SK-N-SH treated with all-trans-retinoic acid at 6 μM for 48 hours (cell line): ENCODE measurements around the gene CDCA4.

Source experiments
- ATAC-seq: fragments of 200-7000 bp; cut with Tn5 transposase; 3 replicates; pipeline ENCODE4 v1.9.1; 2020; ENCODE audit warnings: mild to moderate bottlenecking, moderate library complexity
- ARNTL ChIP-seq: fragments of 450-650 bp; formaldehyde crosslinking; IDR thresholded peaks from 2 replicates; pipeline ENCODE4 v1.5.0; 2020; ENCODE audit warnings: low read depth, mild to moderate bottlenecking, moderate library complexity, borderline replicate concordance
- BACH2 ChIP-seq: fragments of 250-450 bp; sonication (Bioruptor Pico); IDR thresholded peaks from 2 replicates; pipeline ENCODE4 v1.9.0; 2021; ENCODE audit warnings: mild to moderate bottlenecking, borderline replicate concordance
- CSDC2 ChIP-seq: fragments of 250-450 bp; sonication (Bioruptor Pico); IDR thresholded peaks from 2 replicates; pipeline ENCODE4 v1.5.0; 2020; ENCODE audit warnings: mild to moderate bottlenecking, moderate library complexity
- ESRRG ChIP-seq: fragments of 250-450 bp; sonication (Bioruptor Pico); IDR thresholded peaks from 2 replicates; pipeline ENCODE4 v1.6.1; 2021; ENCODE audit warnings: mild to moderate bottlenecking
- GLIS3 ChIP-seq: fragments of 250-450 bp; sonication (Bioruptor Pico); IDR thresholded peaks from 2 replicates; pipeline ENCODE4 v1.5.0; 2020; ENCODE audit warnings: mild to moderate bottlenecking, moderate library complexity
- ISL1 ChIP-seq: fragments of 250-450 bp; sonication (Bioruptor Pico); IDR thresholded peaks from 2 replicates; pipeline ENCODE4 v2.1.2; 2022; ENCODE audit warnings: mild to moderate bottlenecking, moderate library complexity
- OSR1 ChIP-seq: fragments of 250-450 bp; sonication (Bioruptor Pico); IDR thresholded peaks from 2 replicates; pipeline ENCODE4 v1.8.0; 2022; ENCODE audit warnings: moderate library complexity, mild to moderate bottlenecking, inconsistent platforms
- RARB ChIP-seq: fragments of 250-450 bp; sonication (Bioruptor Pico); IDR thresholded peaks from 2 replicates; pipeline ENCODE4 v1.8.0; 2021; ENCODE audit warnings: mild to moderate bottlenecking, moderate library complexity
- TCF4 ChIP-seq: fragments of 250-450 bp; sonication (Bioruptor Pico); IDR thresholded peaks from 2 replicates; pipeline ENCODE4 v1.8.0; 2021; ENCODE audit warnings: mild to moderate bottlenecking, moderate library complexity, borderline replicate concordance
- TOX ChIP-seq: fragments of 250-450 bp; sonication (Bioruptor Pico); IDR thresholded peaks from 2 replicates; pipeline ENCODE4 v1.8.0; 2021; ENCODE audit warnings: mild to moderate bottlenecking, moderate library complexity, borderline replicate concordance
- ZC3H10 ChIP-seq: fragments of 250-450 bp; sonication (Bioruptor Pico); IDR thresholded peaks from 2 replicates; pipeline ENCODE4 v1.5.1; 2021; ENCODE audit warnings: mild to moderate bottlenecking, moderate library complexity
- ZFP3 ChIP-seq: fragments of 250-450 bp; sonication (Bioruptor Pico); IDR thresholded peaks from 2 replicates; pipeline ENCODE4 v1.5.0; 2020; ENCODE audit warnings: mild to moderate bottlenecking, moderate library complexity
- ZFP30 ChIP-seq: fragments of 450-650 bp; formaldehyde crosslinking; IDR thresholded peaks from 2 replicates; pipeline ENCODE4 v1.5.0; 2022; ENCODE audit warnings: mild to moderate bottlenecking, moderate library complexity
- ZNF565 ChIP-seq: fragments of 450-650 bp; formaldehyde crosslinking; conservative IDR thresholded peaks from 2 replicates; pipeline ENCODE4 v1.5.0; 2020; ENCODE audit warnings: low read depth, mild to moderate bottlenecking, moderate library complexity
- ZNF70 ChIP-seq: fragments of 450-650 bp; formaldehyde crosslinking; IDR thresholded peaks from 2 replicates; pipeline ENCODE4 v1.5.0; 2020; ENCODE audit warnings: mild to moderate bottlenecking, moderate library complexity
- ZNF8 ChIP-seq: fragments of 450-650 bp; formaldehyde crosslinking; IDR thresholded peaks from 2 replicates; pipeline ENCODE4 v1.5.0; 2020; ENCODE audit warnings: mild to moderate bottlenecking, moderate library complexity
- TF ChIP-seq, protein P1 (sequence below): fragments of 250-450 bp; sonication (Bioruptor Pico); IDR thresholded peaks from 2 replicates; pipeline ENCODE4 v1.8.0; 2020; ENCODE audit warnings: mild to moderate bottlenecking, moderate library complexity, borderline replicate concordance
- TF ChIP-seq, protein P2 (sequence below): fragments of 250-450 bp; sonication (Bioruptor Pico); IDR thresholded peaks from 2 replicates; pipeline ENCODE4 v1.5.1; 2021; ENCODE audit warnings: mild to moderate bottlenecking, moderate library complexity
- TF ChIP-seq, protein P3 (sequence below): fragments of 250-450 bp; sonication (Bioruptor Pico); IDR thresholded peaks from 2 replicates; pipeline ENCODE4 v1.8.0; 2021; ENCODE audit warnings: low read depth, mild to moderate bottlenecking, moderate library complexity, borderline replicate concordance
- TF ChIP-seq, protein P4 (sequence below): fragments of 250-450 bp; sonication (Bioruptor Pico); IDR thresholded peaks from 2 replicates; pipeline ENCODE4 v1.5.0; 2020; ENCODE audit warnings: mild to moderate bottlenecking, moderate library complexity

The CDCA4 gene

GRCh38 chr14:105043641-105044040 lies 22.8 kb upstream of the CDCA4 start:
- no peak for ATAC-seq
- TF ChIP-seq ISL1 (CRISPR knock-in tag) (no peak), ZNF565 (no peak), RARB (CRISPR knock-in tag) (no peak), ZFP30 (CRISPR knock-in tag) (no peak), TCF4 (CRISPR knock-in tag) (no peak), BACH2 (CRISPR knock-in tag) (no peak), ZC3H10 (CRISPR knock-in tag) (no peak), ESRRG (no peak), ZNF8 (no peak), CSDC2 (CRISPR knock-in tag) (no peak), GLIS3 (CRISPR knock-in tag) (no peak), ZNF70 (CRISPR knock-in tag) (no peak), ZFP3 (CRISPR knock-in tag) (no peak), OSR1 (CRISPR knock-in tag) (no peak), TOX (CRISPR knock-in tag) (no peak)
- TF ChIP-seq, protein P1, sequence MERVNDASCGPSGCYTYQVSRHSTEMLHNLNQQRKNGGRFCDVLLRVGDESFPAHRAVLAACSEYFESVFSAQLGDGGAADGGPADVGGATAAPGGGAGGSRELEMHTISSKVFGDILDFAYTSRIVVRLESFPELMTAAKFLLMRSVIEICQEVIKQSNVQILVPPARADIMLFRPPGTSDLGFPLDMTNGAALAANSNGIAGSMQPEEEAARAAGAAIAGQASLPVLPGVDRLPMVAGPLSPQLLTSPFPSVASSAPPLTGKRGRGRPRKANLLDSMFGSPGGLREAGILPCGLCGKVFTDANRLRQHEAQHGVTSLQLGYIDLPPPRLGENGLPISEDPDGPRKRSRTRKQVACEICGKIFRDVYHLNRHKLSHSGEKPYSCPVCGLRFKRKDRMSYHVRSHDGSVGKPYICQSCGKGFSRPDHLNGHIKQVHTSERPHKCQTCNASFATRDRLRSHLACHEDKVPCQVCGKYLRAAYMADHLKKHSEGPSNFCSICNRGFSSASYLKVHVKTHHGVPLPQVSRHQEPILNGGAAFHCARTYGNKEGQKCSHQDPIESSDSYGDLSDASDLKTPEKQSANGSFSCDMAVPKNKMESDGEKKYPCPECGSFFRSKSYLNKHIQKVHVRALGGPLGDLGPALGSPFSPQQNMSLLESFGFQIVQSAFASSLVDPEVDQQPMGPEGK (CRISPR knock-in tag): no peak
- TF ChIP-seq, protein P2, sequence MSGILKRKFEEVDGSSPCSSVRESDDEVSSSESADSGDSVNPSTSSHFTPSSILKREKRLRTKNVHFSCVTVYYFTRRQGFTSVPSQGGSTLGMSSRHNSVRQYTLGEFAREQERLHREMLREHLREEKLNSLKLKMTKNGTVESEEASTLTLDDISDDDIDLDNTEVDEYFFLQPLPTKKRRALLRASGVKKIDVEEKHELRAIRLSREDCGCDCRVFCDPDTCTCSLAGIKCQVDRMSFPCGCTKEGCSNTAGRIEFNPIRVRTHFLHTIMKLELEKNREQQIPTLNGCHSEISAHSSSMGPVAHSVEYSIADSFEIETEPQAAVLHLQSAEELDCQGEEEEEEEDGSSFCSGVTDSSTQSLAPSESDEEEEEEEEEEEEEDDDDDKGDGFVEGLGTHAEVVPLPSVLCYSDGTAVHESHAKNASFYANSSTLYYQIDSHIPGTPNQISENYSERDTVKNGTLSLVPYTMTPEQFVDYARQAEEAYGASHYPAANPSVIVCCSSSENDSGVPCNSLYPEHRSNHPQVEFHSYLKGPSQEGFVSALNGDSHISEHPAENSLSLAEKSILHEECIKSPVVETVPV (CRISPR knock-in tag): no peak

DNA sequence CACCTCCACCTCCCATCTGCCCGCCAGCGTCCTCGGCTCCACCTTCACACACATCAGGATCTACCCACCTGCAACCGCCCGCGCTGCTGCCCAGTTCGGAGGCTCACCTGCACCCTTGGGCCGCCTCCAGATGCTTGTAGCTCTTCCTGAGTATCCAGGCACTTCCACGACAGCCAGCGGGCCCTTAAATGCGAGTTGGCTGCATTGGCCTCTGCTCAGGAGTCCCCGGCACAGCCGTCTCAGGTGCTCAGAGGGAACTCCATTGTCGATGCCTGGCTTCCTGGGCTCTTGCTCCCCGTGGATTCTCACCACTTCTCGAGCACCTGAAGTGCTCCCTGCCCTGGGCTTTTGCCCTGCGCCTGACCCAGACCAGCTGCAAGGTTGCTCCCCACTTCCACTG lies 21.9 kb upstream of the CDCA4 start:
- ATAC-seq: no peak
- no peak for TF ChIP-seq ESRRG

GRCh38 chr14:105041841-105042765 lies 21.2 kb upstream of the CDCA4 start:
- TF ChIP-seq ZFP30 (CRISPR knock-in tag) (no peak), ZC3H10 (CRISPR knock-in tag) (no peak), CSDC2 (CRISPR knock-in tag) (no peak), ZNF8 (no peak), BACH2 (CRISPR knock-in tag) (no peak), GLIS3 (CRISPR knock-in tag) (no peak), ZNF565 (no peak), ARNTL (no peak), ISL1 (CRISPR knock-in tag) (no peak), RARB (CRISPR knock-in tag) (no peak)
- TF ChIP-seq, protein P2 (CRISPR knock-in tag): no peak
- TF ChIP-seq, protein P3, sequence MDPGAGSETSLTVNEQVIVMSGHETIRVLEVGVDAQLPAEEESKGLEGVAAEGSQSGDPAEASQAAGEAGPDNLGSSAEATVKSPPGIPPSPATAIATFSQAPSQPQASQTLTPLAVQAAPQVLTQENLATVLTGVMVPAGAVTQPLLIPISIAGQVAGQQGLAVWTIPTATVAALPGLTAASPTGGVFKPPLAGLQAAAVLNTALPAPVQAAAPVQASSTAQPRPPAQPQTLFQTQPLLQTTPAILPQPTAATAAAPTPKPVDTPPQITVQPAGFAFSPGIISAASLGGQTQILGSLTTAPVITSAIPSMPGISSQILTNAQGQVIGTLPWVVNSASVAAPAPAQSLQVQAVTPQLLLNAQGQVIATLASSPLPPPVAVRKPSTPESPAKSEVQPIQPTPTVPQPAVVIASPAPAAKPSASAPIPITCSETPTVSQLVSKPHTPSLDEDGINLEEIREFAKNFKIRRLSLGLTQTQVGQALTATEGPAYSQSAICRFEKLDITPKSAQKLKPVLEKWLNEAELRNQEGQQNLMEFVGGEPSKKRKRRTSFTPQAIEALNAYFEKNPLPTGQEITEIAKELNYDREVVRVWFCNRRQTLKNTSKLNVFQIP: no peak
- TF ChIP-seq, protein P4, sequence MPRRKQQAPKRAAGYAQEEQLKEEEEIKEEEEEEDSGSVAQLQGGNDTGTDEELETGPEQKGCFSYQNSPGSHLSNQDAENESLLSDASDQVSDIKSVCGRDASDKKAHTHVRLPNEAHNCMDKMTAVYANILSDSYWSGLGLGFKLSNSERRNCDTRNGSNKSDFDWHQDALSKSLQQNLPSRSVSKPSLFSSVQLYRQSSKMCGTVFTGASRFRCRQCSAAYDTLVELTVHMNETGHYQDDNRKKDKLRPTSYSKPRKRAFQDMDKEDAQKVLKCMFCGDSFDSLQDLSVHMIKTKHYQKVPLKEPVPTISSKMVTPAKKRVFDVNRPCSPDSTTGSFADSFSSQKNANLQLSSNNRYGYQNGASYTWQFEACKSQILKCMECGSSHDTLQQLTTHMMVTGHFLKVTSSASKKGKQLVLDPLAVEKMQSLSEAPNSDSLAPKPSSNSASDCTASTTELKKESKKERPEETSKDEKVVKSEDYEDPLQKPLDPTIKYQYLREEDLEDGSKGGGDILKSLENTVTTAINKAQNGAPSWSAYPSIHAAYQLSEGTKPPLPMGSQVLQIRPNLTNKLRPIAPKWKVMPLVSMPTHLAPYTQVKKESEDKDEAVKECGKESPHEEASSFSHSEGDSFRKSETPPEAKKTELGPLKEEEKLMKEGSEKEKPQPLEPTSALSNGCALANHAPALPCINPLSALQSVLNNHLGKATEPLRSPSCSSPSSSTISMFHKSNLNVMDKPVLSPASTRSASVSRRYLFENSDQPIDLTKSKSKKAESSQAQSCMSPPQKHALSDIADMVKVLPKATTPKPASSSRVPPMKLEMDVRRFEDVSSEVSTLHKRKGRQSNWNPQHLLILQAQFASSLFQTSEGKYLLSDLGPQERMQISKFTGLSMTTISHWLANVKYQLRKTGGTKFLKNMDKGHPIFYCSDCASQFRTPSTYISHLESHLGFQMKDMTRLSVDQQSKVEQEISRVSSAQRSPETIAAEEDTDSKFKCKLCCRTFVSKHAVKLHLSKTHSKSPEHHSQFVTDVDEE (CRISPR knock-in tag): no peak
- no peak for ATAC-seq
